Osteoblast (primary cell): ENCODE measurements around the gene PRCC. TPM values are rescaled to one million over a fixed set of nuclear protein-coding genes. Genes with fewer than 3 reads are reported as not detected.

ENCODE experiments used
- DNase-seq: peaks from one replicate; pipeline ENCODE4 v3.0.0; 2011; ENCODE audit warnings: low spot score, mixed read lengths; ENCODE audit not compliant: insufficient read length; ENCODE audit errors: missing footprints
- H2AFZ ChIP-seq: 2 replicates; pipeline ENCODE4 v1.6.0; 2011; ENCODE audit warnings: mild to moderate bottlenecking, low read length
- H3K27ac ChIP-seq: 2 replicates; pipeline ENCODE4 v1.5.1; 2011; ENCODE audit warnings: mild to moderate bottlenecking, low read depth, low read length, moderate library complexity
- H3K27me3 ChIP-seq: 2 replicates; pipeline ENCODE4 v1.6.0; 2012; ENCODE audit warnings: mild to moderate bottlenecking, control low read depth, inconsistent platforms, low read length, moderate library complexity; ENCODE audit not compliant: insufficient read depth
- H3K36me3 ChIP-seq: 2 replicates; pipeline ENCODE4 v1.5.1; 2011; ENCODE audit warnings: mild to moderate bottlenecking, low read length, control low read depth, moderate library complexity; ENCODE audit not compliant: insufficient read depth
- H3K4me1 ChIP-seq: 2 replicates; pipeline ENCODE4 v1.5.1; 2011; ENCODE audit warnings: mild to moderate bottlenecking, low read length, control low read depth, moderate library complexity; ENCODE audit not compliant: insufficient read depth
- H3K4me2 ChIP-seq: 2 replicates; pipeline ENCODE4 v1.6.0; 2011; ENCODE audit warnings: mild to moderate bottlenecking, low read length; ENCODE audit not compliant: insufficient read depth
- H3K4me3 ChIP-seq: fragments of 200-600 bp; sonication (generic); 3 replicates; pipeline ENCODE4 v1.5.1; 2012; ENCODE audit warnings: mild to moderate bottlenecking, low read length, inconsistent platforms; ENCODE audit not compliant: insufficient read depth
- H3K79me2 ChIP-seq: 2 replicates; pipeline ENCODE4 v1.6.0; 2012; ENCODE audit warnings: mild to moderate bottlenecking, low read length, control low read depth, inconsistent platforms; ENCODE audit not compliant: insufficient read depth
- H3K9me3 ChIP-seq: 2 replicates; pipeline ENCODE4 v1.5.1; 2011; ENCODE audit warnings: low read depth, low read length, control low read depth
- H4K20me1 ChIP-seq: 2 replicates; pipeline ENCODE4 v1.6.0; 2012; ENCODE audit warnings: mild to moderate bottlenecking, low read length, control low read depth; ENCODE audit not compliant: insufficient read depth
- CTCF ChIP-seq: IDR thresholded peaks from 2 replicates; pipeline ENCODE4 v1.5.1; 2011; ENCODE audit warnings: mild to moderate bottlenecking, low read depth, low read length, moderate library complexity; ENCODE audit errors: extremely low read depth
- total RNA-seq: library from RNA; depleted of rRNA; stranded (reverse); fragments of >200 nt; gene quantifications from 2 replicates; pipeline ENCODE4 v1.2.3, GENCODE V29; 2012

PRCC gene
- total RNA-seq, 1 donor: 22.8 TPM

- no peaks in the 10 kb centered on the region for H3K27me3 ChIP-seq
- no peak for TF ChIP-seq CTCF
- H3K27ac ChIP-seq: peak overlapping the region; percentile 100
- H2AFZ ChIP-seq: no peak overlapping the region
- H3K36me3 ChIP-seq: peaks cover 44% of the 10 kb centered on the region
- H4K20me1 ChIP-seq: no peaks in the 10 kb centered on the region
- no peaks in the 10 kb centered on the region for H3K9me3 ChIP-seq
- DNase-seq: no peak
- peaks cover 50% of the 10 kb centered on the region for H3K4me1 ChIP-seq
- H3K4me3 ChIP-seq: peak overlapping the region; percentile 73
- peaks cover 75% of the 10 kb centered on the region for H3K79me2 ChIP-seq
- H3K4me2 ChIP-seq: peak overlapping the region; percentile 93
Observed at GRCh38 chr1:156745881-156746280, 21.5 kb upstream of the PRCC start.

GRCh38 chr1:156746406-156746727 is 21.0 kb upstream of the PRCC start:
- no peak for DNase-seq
- peak overlapping the region; percentile 28 for H2AFZ ChIP-seq
- H3K79me2 ChIP-seq: peaks cover 79% of the 10 kb centered on the region
- no peak for TF ChIP-seq CTCF
- H4K20me1 ChIP-seq: no peaks in the 10 kb centered on the region
- H3K4me1 ChIP-seq: peaks cover 48% of the 10 kb centered on the region
- peaks cover 43% of the 10 kb centered on the region for H3K36me3 ChIP-seq
- H3K27ac ChIP-seq: peak overlapping the region; percentile 100
- no peaks in the 10 kb centered on the region for H3K27me3 ChIP-seq
- H3K9me3 ChIP-seq: no peaks in the 10 kb centered on the region
- peak overlapping the region; percentile 73 for H3K4me3 ChIP-seq
- peak overlapping the region; percentile 93 for H3K4me2 ChIP-seq

GRCh38 chr1:156746728-156747631 is 20.4 kb upstream of the PRCC start:
- Histone ChIP-seq H2AFZ (peak overlapping the region; percentile 81), H3K36me3 (peaks cover 37% of the 10 kb centered on the region)

More at GRCh38 chr1:156746728-156747631, 20.4 kb upstream of the PRCC start:
- H4K20me1 ChIP-seq: no peaks in the 10 kb centered on the region
- H3K4me3 ChIP-seq: peak overlapping the region; percentile 85
- peak overlapping the region; percentile 93 for H3K4me2 ChIP-seq
- H3K27me3 ChIP-seq: no peaks in the 10 kb centered on the region
- no peak for TF ChIP-seq CTCF
- H3K4me1 ChIP-seq: peaks cover 44% of the 10 kb centered on the region
- H3K79me2 ChIP-seq: peaks cover 81% of the 10 kb centered on the region
- peak overlapping the region; percentile 100 for H3K27ac ChIP-seq
- H3K9me3 ChIP-seq: no peaks in the 10 kb centered on the region
- DNase-seq: peak; percentile 98
